H1 (cell line): ENCODE data around the gene USE1. TPM values are rescaled to one million over a fixed set of nuclear protein-coding genes. Genes with fewer than 3 reads are reported as not detected.

ENCODE experiments used
- CTCF ChIA-PET: fragments of 300-600 bp; sonication (Branson Sonifier 250); formaldehyde crosslinking; loops from one replicate; lab custom pipeline; 2021; ENCODE audit not compliant: partially characterized antibody; lab: Charles Lee
- POLR2A ChIA-PET: fragments of 300-600 bp; sonication (Branson Sonifier 250); formaldehyde crosslinking; loops from one replicate; lab custom pipeline; 2021; ENCODE audit warnings: inconsistent platforms; ENCODE audit not compliant: partially characterized antibody; lab: Charles Lee
- DNase-seq, 2 experiments: peaks; one replicate each; pipeline versions ENCODE4 v3.0.0 to v3.0.0-alpha.2; 2010 to 2022; ENCODE audit warnings: low spot score in 2 of 2, low read depth in 1 of 2, mixed read lengths in 1 of 2
- FAIRE-seq: peaks from 2 replicates; lab custom pipeline; 2011; peaks lifted over from hg19 to GRCh38; lab: Jason Lieb, UNC
- H2AFZ ChIP-seq: 2 replicates; pipeline ENCODE4 v1.8.1; 2012; ENCODE audit warnings: low read length, inconsistent platforms
- H2AK5ac ChIP-seq: 2 replicates; pipeline ENCODE4 v1.6.1; 2013; ENCODE audit warnings: low read depth, low read length
- H2BK120ac ChIP-seq: replicated peaks from 2 replicates; pipeline ENCODE3; 2013; ENCODE audit warnings: low read depth, low read length, inconsistent platforms
- H2BK12ac ChIP-seq: 2 replicates; pipeline ENCODE4 v1.6.1; 2013; ENCODE audit warnings: low read depth, low read length
- H2BK15ac ChIP-seq: 2 replicates; pipeline ENCODE4 v1.6.1; 2013; ENCODE audit warnings: low read length
- H2BK20ac ChIP-seq: 2 replicates; pipeline ENCODE4 v1.6.1; 2013; ENCODE audit warnings: low read length
- H2BK5ac ChIP-seq: 2 replicates; pipeline ENCODE4 v1.6.1; 2013; ENCODE audit warnings: low read depth, low read length
- H3K14ac ChIP-seq: 2 replicates; pipeline ENCODE4 v1.6.1; 2013; ENCODE audit warnings: inconsistent platforms; ENCODE audit not compliant: insufficient read length
- H3K18ac ChIP-seq: 2 replicates; pipeline ENCODE4 v1.6.1; 2013; ENCODE audit warnings: low read length; ENCODE audit errors: extremely low read depth
- H3K23ac ChIP-seq: 2 replicates; pipeline ENCODE4 v1.6.1; 2013; ENCODE audit warnings: inconsistent platforms; ENCODE audit not compliant: insufficient read length
- H3K23me2 ChIP-seq: 2 replicates; pipeline ENCODE4 v1.6.1; 2013; ENCODE audit warnings: low read depth, low read length
- H3K27ac ChIP-seq: 2 replicates; pipeline ENCODE4 v1.6.1; 2011; ENCODE audit warnings: low read depth, low read length, inconsistent platforms
- H3K27me3 ChIP-seq, 4 experiments: replicated peaks in 1 of 4; 1 replicate in 1 of 4; 2 replicates in 3 of 4; pipeline versions ENCODE4 v1.6.1 to v1.8.1; 2011 to 2013; ENCODE audit warnings: low read length in 3 of 4, mild to moderate bottlenecking in 3 of 4, inconsistent platforms in 2 of 4, mixed read lengths in 2 of 4, moderate library complexity in 1 of 4; ENCODE audit not compliant: control insufficient read depth in 3 of 4, insufficient read depth in 3 of 4; ENCODE audit errors: extremely low read depth in 1 of 4
- H3K36me3 ChIP-seq, 4 experiments: 2 replicates each; pipeline versions ENCODE4 v1.6.1 to v1.8.1; 2011 to 2013; ENCODE audit warnings: mild to moderate bottlenecking in 4 of 4, low read length in 3 of 4, moderate library complexity in 2 of 4, control low read depth in 1 of 4, inconsistent platforms in 1 of 4; ENCODE audit not compliant: insufficient read depth in 4 of 4, control insufficient read depth in 2 of 4
- H3K4ac ChIP-seq: replicated peaks from 2 replicates; pipeline ENCODE3; 2013; ENCODE audit warnings: low read length, low read depth, mixed read lengths, inconsistent platforms; ENCODE audit not compliant: insufficient read length
- H3K4me1 ChIP-seq, 4 experiments: replicated peaks in 1 of 4; 1 replicate in 1 of 4; 2 replicates in 3 of 4; pipeline versions ENCODE4 v1.6.1 to v1.8.1; 2011 to 2013; ENCODE audit warnings: low read length in 3 of 4, inconsistent platforms in 2 of 4, mixed read lengths in 1 of 4; ENCODE audit not compliant: insufficient read depth in 4 of 4, control insufficient read depth in 3 of 4
- H3K4me2 ChIP-seq, 2 experiments: 2 replicates each; pipeline versions ENCODE4 v1.6.1 to v1.8.1; 2011 to 2013; ENCODE audit warnings: low read depth in 2 of 2, low read length in 2 of 2, control low read depth in 1 of 2, inconsistent platforms in 1 of 2, mild to moderate bottlenecking in 1 of 2; ENCODE audit not compliant: insufficient read depth in 1 of 2
- H3K4me3 ChIP-seq, 4 experiments: fragments of 200-600, 300-600 bp in 1 of 4; sonication (generic), shearing (Covaris generic), sonication (Bioruptor Twin) in 1 of 4; 2 replicates each; pipeline versions ENCODE4 v1.5.1 to v1.8.1; 2011 to 2016; ENCODE audit warnings: low read length in 4 of 4, low read depth in 3 of 4, control low read depth in 2 of 4, inconsistent platforms in 2 of 4, mild to moderate bottlenecking in 2 of 4, mixed read lengths in 1 of 4, moderate library complexity in 1 of 4; ENCODE audit not compliant: insufficient read depth in 2 of 4; ENCODE audit errors: extremely low read depth in 1 of 4
- H3K56ac ChIP-seq: replicated peaks from 2 replicates; pipeline ENCODE3; 2013; ENCODE audit warnings: low read depth, mild to moderate bottlenecking, mixed read lengths, low read length, inconsistent platforms; ENCODE audit not compliant: insufficient read length
- H3K79me1 ChIP-seq: 2 replicates; pipeline ENCODE4 v1.6.1; 2013; ENCODE audit warnings: low read depth, low read length, control low read depth
- H3K79me2 ChIP-seq, 2 experiments: 2 replicates each; pipeline versions ENCODE4 v1.6.1 to v1.8.1; 2012 to 2013; ENCODE audit warnings: low read length in 2 of 2, mild to moderate bottlenecking in 2 of 2, inconsistent platforms in 1 of 2; ENCODE audit not compliant: insufficient read depth in 2 of 2, control insufficient read depth in 1 of 2
- H3K9ac ChIP-seq, 4 experiments: replicated peaks in 1 of 4; 1 replicate in 1 of 4; 2 replicates in 3 of 4; pipeline versions ENCODE4 v1.6.1 to v1.8.1; 2011 to 2013; ENCODE audit warnings: low read depth in 3 of 4, low read length in 3 of 4, control low read depth in 2 of 4, mild to moderate bottlenecking in 2 of 4, moderate library complexity in 2 of 4, inconsistent platforms in 1 of 4; ENCODE audit errors: extremely low read depth in 1 of 4
- H3K9me3 ChIP-seq, 2 experiments: 2 replicates each; pipeline versions ENCODE4 v1.6.1 to v1.8.1; 2012 to 2013; ENCODE audit warnings: mild to moderate bottlenecking in 2 of 2, moderate library complexity in 2 of 2, control low read depth in 1 of 2, inconsistent platforms in 1 of 2, low read depth in 1 of 2, low read length in 1 of 2, mixed read lengths in 1 of 2; ENCODE audit not compliant: insufficient read depth in 2 of 2
- H4K20me1 ChIP-seq, 2 experiments: replicated peaks in 1 of 2; 2 replicates each; pipeline versions ENCODE3 to v1.8.1; 2011 to 2013; ENCODE audit warnings: inconsistent platforms in 2 of 2, low read length in 2 of 2, mild to moderate bottlenecking in 1 of 2; ENCODE audit not compliant: insufficient read depth in 2 of 2, control insufficient read depth in 1 of 2
- H4K5ac ChIP-seq: 2 replicates; pipeline ENCODE4 v1.6.1; 2013; ENCODE audit warnings: low read length, low read depth, mixed read lengths, inconsistent platforms; ENCODE audit not compliant: insufficient read length
- H4K8ac ChIP-seq: 2 replicates; pipeline ENCODE4 v1.8.0; 2013; ENCODE audit warnings: mild to moderate bottlenecking, moderate library complexity, low read length, inconsistent platforms; ENCODE audit not compliant: insufficient read depth; ENCODE audit errors: extremely low read depth
- H4K91ac ChIP-seq: replicated peaks from 2 replicates; pipeline ENCODE3; 2013; ENCODE audit warnings: low read length, mixed read lengths, inconsistent platforms; ENCODE audit not compliant: insufficient read length
- CHD2 ChIP-seq: IDR thresholded peaks from 2 replicates; pipeline ENCODE4 v1.6.1; 2012; ENCODE audit warnings: low read length, improper control_type of control experiment
- CTBP2 ChIP-seq: IDR thresholded peaks from 2 replicates; pipeline ENCODE4 v1.7.0; 2011; ENCODE audit warnings: borderline replicate concordance, mild to moderate bottlenecking, moderate library complexity, mixed read lengths, low read length; ENCODE audit not compliant: insufficient read depth, insufficient read length
- EZH2 ChIP-seq: fragments of 200-600 bp; sonication (generic); IDR thresholded peaks from 2 replicates; pipeline ENCODE4 v1.7.1; 2012; ENCODE audit warnings: low read depth, mild to moderate bottlenecking, moderate library complexity, low read length, inconsistent platforms; ENCODE audit not compliant: severe bottlenecking
- KDM1A ChIP-seq: fragments of 200-600, 300-600 bp; sonication (generic); IDR thresholded peaks from 2 replicates; pipeline ENCODE4 v1.7.1; 2016; ENCODE audit warnings: mild to moderate bottlenecking, low read length, borderline replicate concordance
- PHF8 ChIP-seq: fragments of 200-600 bp; sonication (generic); conservative IDR thresholded peaks from 2 replicates; pipeline ENCODE4 v1.7.1; 2012; ENCODE audit warnings: low read depth, mild to moderate bottlenecking, inconsistent platforms, low read length, moderate library complexity
- RAD21 ChIP-seq, 2 experiments: IDR thresholded peaks in 1 of 2; conservative IDR thresholded peaks in 1 of 2; 2 replicates each; pipeline ENCODE4 v1.6.1; 2011; ENCODE audit warnings: low read depth in 2 of 2, low read length in 2 of 2, improper control_type of control experiment in 1 of 2, inconsistent platforms in 1 of 2, mild to moderate bottlenecking in 1 of 2, moderate library complexity in 1 of 2
- SIN3A ChIP-seq, 2 experiments: IDR thresholded peaks in 1 of 2; conservative IDR thresholded peaks in 1 of 2; 2 replicates each; pipeline ENCODE4 v1.6.1; 2011 to 2012; ENCODE audit warnings: low read length in 2 of 2, improper control_type of control experiment in 1 of 2, low read depth in 1 of 2, mild to moderate bottlenecking in 1 of 2
- SUZ12 ChIP-seq: fragments of 200-600 bp; sonication (generic); IDR thresholded peaks from 2 replicates; pipeline ENCODE4 v1.6.1; 2012; ENCODE audit warnings: mild to moderate bottlenecking, inconsistent platforms, low read length, moderate library complexity, mixed read lengths
- TAF7 ChIP-seq: optimal IDR thresholded peaks from 2 replicates; pipeline ENCODE3; 2011; ENCODE audit warnings: low read depth, mild to moderate bottlenecking, inconsistent platforms, low read length, moderate library complexity, borderline replicate concordance
- TCF12 ChIP-seq: IDR thresholded peaks from 2 replicates; pipeline ENCODE4 v1.6.1; 2011; ENCODE audit warnings: low read depth, mild to moderate bottlenecking, low read length
- WGBS, 2 experiments: shearing (Covaris generic) in 1 of 2; methylation state at CpG; one replicate each; pipeline versions ENCODE4 v1.1.6 to v1.1.7; 2013 to 2015; ENCODE audit warnings: low lambda C conversion rate in 2 of 2, mixed read lengths in 2 of 2, inconsistent platforms in 1 of 2, low coverage in 1 of 2, missing lambda C conversion rate in 1 of 2; ENCODE audit not compliant: insufficient replicate concordance in 2 of 2, insufficient coverage in 1 of 2, insufficient read length in 1 of 2; ENCODE audit errors: extremely low coverage in 1 of 2, missing lambda C conversion rate in 1 of 2; 5-methylcytosine and 5-hydroxymethylcytosine counted together
- polyA plus RNA-seq, 7 experiments: library from polyadenylated mRNA; depleted of rRNA in 3 of 7; stranded (reverse) in 5 of 7; unstranded in 2 of 7; fragments of >200 nt in 5 of 7; fragments of 200-250 nt in 2 of 7; gene quantifications; 1 replicate in 5 of 7; 2 replicates in 1 of 7; 4 replicates in 1 of 7; pipeline versions ENCODE4 v1.2.1 to v1.2.3, GENCODE V29; 2011 to 2013; ENCODE audit warnings: missing spikeins in 2 of 7, mixed read lengths in 2 of 7
- total RNA-seq: library from RNA; stranded (reverse); fragmentation: NEBNext Ultra II Directional; extraction: Animal tissue kit (Norgen Biotek cat#: 25700); gene quantifications from 2 replicates; pipeline ENCODE4 v1.2.1, GENCODE V29; 2021

The USE1 gene
- total and polyA plus RNA-seq, 2 of the 8 experiments (the other 6 are each of a cell fraction or from before 2014, with no cell fraction given): 8.7 to 13.9 TPM

DNA sequence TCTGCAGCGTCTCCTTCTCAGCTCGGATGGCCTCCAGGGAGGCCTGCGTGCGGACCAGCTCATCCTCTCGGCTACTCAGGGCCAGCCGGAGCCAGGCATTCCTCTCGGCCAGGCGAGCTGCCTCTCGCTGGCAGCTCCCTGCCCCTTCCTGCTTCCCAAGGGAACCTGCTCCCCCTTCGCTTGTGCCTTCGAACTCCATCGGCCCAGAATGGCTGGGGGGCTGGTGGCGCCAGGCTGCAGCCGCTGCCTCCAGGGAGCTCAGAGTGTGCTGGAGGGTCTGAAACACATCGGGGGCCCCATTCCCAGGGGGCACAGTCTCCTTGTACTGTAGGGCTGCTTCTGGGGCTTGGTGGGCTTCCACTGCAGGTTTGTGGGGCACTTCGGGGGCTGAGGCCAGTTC is 47.4 kb downstream of the USE1 start:
- H2BK12ac ChIP-seq: 0 out of 2 replicates have a peak overlapping the region, but pooled peaks have one; percentile 27
- H3K27me3 ChIP-seq: no peaks in the 10 kb centered on the region
- H4K8ac ChIP-seq: no peak overlapping the region; the same call in 1 of the 2 replicates
- H3K14ac ChIP-seq: no peak overlapping the region
- H3K36me3 ChIP-seq: peaks cover 0 to 13% (median 3%) of the 10 kb centered on the region in 4 experiments; a peak in 3 of 8 replicates
- H2AK5ac ChIP-seq: no peak overlapping the region
- H3K4me2 ChIP-seq: no peak overlapping the region
- H3K9me3 ChIP-seq: peaks cover 15 to 19% of the 10 kb centered on the region in 2 experiments; a peak in 3 of 4 replicates
- H3K23ac ChIP-seq: no peak overlapping the region
- H3K9ac ChIP-seq: no peak overlapping the region
- no peak overlapping the region for H2BK5ac ChIP-seq
- no peak overlapping the region; the same call in 1 of the 2 replicates for H3K18ac ChIP-seq
- peaks cover 0 to 2% of the 10 kb centered on the region in 2 experiments; a peak in 1 of 4 replicates for H3K79me2 ChIP-seq
- ChIA-PET POLR2A (interaction anchor here (0.9 to 12.8 kb wide), 7 partner anchors 14 to 202 kb away, joined by 3 to 113 read pairs (median 3); partner anchors contain the start of gene ANKLE1), CTCF (interaction anchor here (0.7 to 5.3 kb wide), 9 partner anchors 13 to 71 kb away, joined by 3 to 56 read pairs (median 4); partner anchors contain the start of gene ANKLE1)
- no peaks in the 10 kb centered on the region for H3K79me1 ChIP-seq
- WGBS, 2 experiments: 88% methylated on average over 15 of the region's 16 CpGs; no CpG with 5 or more reads in 1 of the 2 experiments
- TF ChIP-seq PHF8: no peak
- no peak for TF ChIP-seq TCF12
- no peak for TF ChIP-seq KDM1A
- no peak for TF ChIP-seq CTBP2
- no peak for TF ChIP-seq EZH2
- no peak for TF ChIP-seq CHD2
- TF ChIP-seq TAF7: no peak
- no peak for TF ChIP-seq SUZ12
- no peak for TF ChIP-seq RAD21 (IDR thresholded peaks at IDR 0.05 in 1 of 2, conservative IDR thresholded peaks at IDR 0.05 in 1 of 2; ENCODE audit: low read depth in 2 of 2, low read length in 2 of 2)
- TF ChIP-seq SIN3A (conservative IDR thresholded peaks at IDR 0.05 in 1 of 2, IDR thresholded peaks at IDR 0.05 in 1 of 2; ENCODE audit: low read depth in 1 of 2, low read length in 2 of 2): no peak
- H2BK20ac ChIP-seq: no peak overlapping the region
- H2AFZ ChIP-seq: no peak overlapping the region
- H3K27ac ChIP-seq: no peak overlapping the region
- no peak overlapping the region for H3K56ac ChIP-seq
- H3K4me1 ChIP-seq: peaks cover 0 to 5% (median 1%) of the 10 kb centered on the region in 4 experiments; a peak in 4 of 7 replicates
- no peak overlapping the region for H3K4me3 ChIP-seq
- H4K20me1 ChIP-seq: no peaks in the 10 kb centered on the region
- no peaks in the 10 kb centered on the region for H3K23me2 ChIP-seq
- H3K4ac ChIP-seq: no peak overlapping the region
- H4K91ac ChIP-seq: no peak overlapping the region
- no peak overlapping the region for H4K5ac ChIP-seq
- no peak for DNase-seq
- FAIRE-seq: no peak
- H2BK120ac ChIP-seq: no peak overlapping the region
- H2BK15ac ChIP-seq: 0 out of 2 replicates have a peak overlapping the region, but pooled peaks have one; percentile 29
